KOPT-K1 (cell line): ENCODE measurements around the gene FERMT2.

Source experiments
- H3K27ac ChIP-seq: fragments of 200-600 bp; sonication (generic); 2 replicates; pipeline ENCODE4 v1.5.1; 2016; ENCODE audit warnings: antibody characterized with exemption, mild to moderate bottlenecking, low read depth, low read length; ENCODE audit not compliant: poor library complexity, severe bottlenecking
- H3K36me3 ChIP-seq: fragments of 200-600 bp; sonication (generic); 2 replicates; pipeline ENCODE4 v1.5.1; 2017; ENCODE audit warnings: antibody characterized with exemption, mild to moderate bottlenecking, low read length, moderate library complexity; ENCODE audit not compliant: insufficient read depth
- H3K9me3 ChIP-seq: fragments of 200-600 bp; sonication (generic); 2 replicates; pipeline ENCODE4 v1.5.1; 2017; ENCODE audit warnings: antibody characterized with exemption, low read length, mild to moderate bottlenecking; ENCODE audit not compliant: insufficient read depth, poor library complexity, severe bottlenecking

The FERMT2 gene

GRCh38 chr14:52950898-52951680 is at the start of gene FERMT2:
FERMT2 (minus strand) TSS chr14:52951050; CDS start chr14:52950568, 482 bp downstream.
- Histone ChIP-seq H3K27ac (no peak within 1 kb of the TSS), H3K36me3 (no peaks in the 10 kb centered on the region), H3K9me3 (no peaks in the 10 kb centered on the region)

GRCh38 chr14:52998376-52999015 is 47.6 kb upstream of the FERMT2 start:
- Histone ChIP-seq H3K9me3 (no peaks in the 10 kb centered on the region), H3K36me3 (no peaks in the 10 kb centered on the region), H3K27ac (no peak overlapping the region)

- Histone ChIP-seq H3K9me3 (no peaks in the 10 kb centered on the region), H3K27ac (no peak overlapping the region), H3K36me3 (no peaks in the 10 kb centered on the region)
These were observed 45.6 kb upstream of the FERMT2 start for GRCh38 chr14:52996493-52996892.

- Histone ChIP-seq H3K36me3 (no peaks in the 10 kb centered on the region), H3K9me3 (no peaks in the 10 kb centered on the region), H3K27ac (no peak overlapping the region)
These were observed 45.1 kb upstream of the FERMT2 start for GRCh38 chr14:52995998-52996397.

GRCh38 chr14:52992236-52992870 is 41.5 kb upstream of the FERMT2 start:
- no peaks in the 10 kb centered on the region for H3K36me3 ChIP-seq
- no peaks in the 10 kb centered on the region for H3K9me3 ChIP-seq
- H3K27ac ChIP-seq, result no peak overlapping the region

GRCh38 chr14:52988139-52988538 is 37.3 kb upstream of the FERMT2 start:
- Histone ChIP-seq H3K27ac (no peak overlapping the region), H3K9me3 (no peaks in the 10 kb centered on the region), H3K36me3 (no peaks in the 10 kb centered on the region)

- Histone ChIP-seq H3K9me3 (no peaks in the 10 kb centered on the region), H3K27ac (no peak overlapping the region), H3K36me3 (no peaks in the 10 kb centered on the region)
These were observed 36.7 kb upstream of the FERMT2 start for GRCh38 chr14:52987514-52987913.

- H3K9me3 ChIP-seq, result no peaks in the 10 kb centered on the region
- no peak overlapping the region for H3K27ac ChIP-seq
- H3K36me3 ChIP-seq, result no peaks in the 10 kb centered on the region
These were observed 36.2 kb upstream of the FERMT2 start for GRCh38 chr14:52987042-52987441.

GRCh38 chr14:52977798-52978197 is 26.9 kb upstream of the FERMT2 start:
- H3K27ac ChIP-seq, result no peak overlapping the region
- H3K9me3 ChIP-seq, result no peaks in the 10 kb centered on the region
- no peaks in the 10 kb centered on the region for H3K36me3 ChIP-seq

GRCh38 chr14:52974406-52974805 is 23.6 kb upstream of the FERMT2 start:
- no peaks in the 10 kb centered on the region for H3K36me3 ChIP-seq
- H3K27ac ChIP-seq, result no peak overlapping the region
- H3K9me3 ChIP-seq, result no peaks in the 10 kb centered on the region

- Histone ChIP-seq H3K9me3 (no peaks in the 10 kb centered on the region), H3K36me3 (no peaks in the 10 kb centered on the region), H3K27ac (no peak overlapping the region)
These were observed 10.3 kb upstream of the FERMT2 start for GRCh38 chr14:52961060-52961639.

GRCh38 chr14:52960627-52961026 is 9.8 kb upstream of the FERMT2 start:
- H3K9me3 ChIP-seq, result no peaks in the 10 kb centered on the region
- no peak overlapping the region for H3K27ac ChIP-seq
- no peaks in the 10 kb centered on the region for H3K36me3 ChIP-seq

- Histone ChIP-seq H3K27ac (no peak overlapping the region), H3K9me3 (no peaks in the 10 kb centered on the region), H3K36me3 (no peaks in the 10 kb centered on the region)
These were observed 3.7 kb upstream of the FERMT2 start for GRCh38 chr14:52954346-52955214.

GRCh38 chr14:52951681-52952554 is 1.1 kb upstream of the FERMT2 start:
- Histone ChIP-seq H3K9me3 (no peaks in the 10 kb centered on the region), H3K27ac (no peak overlapping the region), H3K36me3 (no peaks in the 10 kb centered on the region)
